DND-41 (cell line): Measurements from ENCODE around the gene ANO1.

ENCODE experiments used
- ATAC-seq: fragments of 200-7000 bp; cut with Tn5 transposase; 3 replicates; pipeline ENCODE4 v1.9.1; 2021; ENCODE audit warnings: low read depth; ENCODE audit not compliant: insufficient read depth
- DNase-seq: peaks from one replicate; pipeline ENCODE4 v3.0.0-alpha.2; 2020
- H2AFZ ChIP-seq: 2 replicates; pipeline ENCODE4 v1.6.0; 2012; ENCODE audit warnings: low read depth, low read length
- H3K27ac ChIP-seq: 2 replicates; pipeline ENCODE4 v1.5.1; 2012; ENCODE audit warnings: low read length, inconsistent platforms
- H3K27me3 ChIP-seq: fragments of 200-600 bp; sonication (generic); 2 replicates; pipeline ENCODE4 v1.6.0; 2012; ENCODE audit warnings: low read length, mild to moderate bottlenecking, inconsistent platforms; ENCODE audit not compliant: insufficient read depth, poor library complexity
- H3K36me3 ChIP-seq: 2 replicates; pipeline ENCODE4 v1.5.1; 2012; ENCODE audit warnings: low read length, inconsistent platforms; ENCODE audit not compliant: insufficient read depth
- H3K4me1 ChIP-seq: 2 replicates; pipeline ENCODE4 v1.5.1; 2012; ENCODE audit warnings: mild to moderate bottlenecking, low read length; ENCODE audit not compliant: insufficient read depth
- H3K4me2 ChIP-seq: 2 replicates; pipeline ENCODE4 v1.6.0; 2012; ENCODE audit warnings: mild to moderate bottlenecking, moderate library complexity, low read length, inconsistent platforms; ENCODE audit not compliant: insufficient read depth
- H3K4me3 ChIP-seq, 2 experiments: fragments of 200-600 bp in 1 of 2; shearing (Covaris generic) in 1 of 2; 2 replicates each; pipeline ENCODE4 v1.5.1; 2012 to 2016; ENCODE audit warnings: inconsistent platforms in 2 of 2, low read length in 2 of 2, mild to moderate bottlenecking in 2 of 2, low read depth in 1 of 2, moderate library complexity in 1 of 2
- H3K79me2 ChIP-seq: 2 replicates; pipeline ENCODE4 v1.6.0; 2012; ENCODE audit warnings: low read length, inconsistent platforms; ENCODE audit not compliant: insufficient read depth
- H3K9ac ChIP-seq: 2 replicates; pipeline ENCODE4 v1.6.0; 2012; ENCODE audit warnings: low read depth, mild to moderate bottlenecking, inconsistent platforms, low read length, moderate library complexity
- H3K9me3 ChIP-seq: 2 replicates; pipeline ENCODE4 v1.5.1; 2012; ENCODE audit warnings: low read length, moderate library complexity, mild to moderate bottlenecking, inconsistent platforms; ENCODE audit not compliant: insufficient read depth, severe bottlenecking
- H4K20me1 ChIP-seq: 2 replicates; pipeline ENCODE4 v1.6.0; 2012; ENCODE audit warnings: low read length; ENCODE audit not compliant: insufficient read depth
- EZH2 ChIP-seq: IDR thresholded peaks from 3 replicates; pipeline ENCODE4 v1.6.1; 2012; ENCODE audit warnings: borderline replicate concordance, low read depth, mild to moderate bottlenecking, moderate library complexity, low read length, inconsistent platforms; ENCODE audit not compliant: severe bottlenecking
- TF ChIP-seq, protein P1 (sequence below): IDR thresholded peaks from 2 replicates; pipeline ENCODE4 v1.5.1; 2012; ENCODE audit warnings: borderline replicate concordance, low read length, moderate library complexity, mild to moderate bottlenecking; ENCODE audit not compliant: poor library complexity, severe bottlenecking; ENCODE audit errors: extremely low read depth

Gene ANO1

DNA sequence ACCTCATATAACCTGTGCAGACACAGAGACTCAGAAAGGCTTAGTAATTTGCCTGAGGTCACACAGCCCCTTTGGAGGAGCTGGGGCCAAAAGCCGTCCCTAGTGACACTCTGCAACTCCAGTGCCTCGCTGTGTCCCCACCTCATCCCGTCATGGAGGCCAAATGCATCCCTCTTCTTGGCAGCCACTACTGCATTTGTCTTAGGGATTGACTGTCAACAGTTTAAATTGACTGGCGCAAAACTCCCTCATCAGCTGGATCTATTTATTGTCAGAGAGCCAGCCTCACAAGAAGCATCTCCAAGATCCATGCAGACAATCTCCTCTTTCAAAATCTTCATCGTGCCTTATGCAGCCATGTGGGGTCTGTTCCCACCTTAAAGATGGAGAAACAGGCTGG is 35.7 kb downstream of the ANO1 start:
- H3K27ac ChIP-seq: no peak overlapping the region
- TF ChIP-seq, protein P1, sequence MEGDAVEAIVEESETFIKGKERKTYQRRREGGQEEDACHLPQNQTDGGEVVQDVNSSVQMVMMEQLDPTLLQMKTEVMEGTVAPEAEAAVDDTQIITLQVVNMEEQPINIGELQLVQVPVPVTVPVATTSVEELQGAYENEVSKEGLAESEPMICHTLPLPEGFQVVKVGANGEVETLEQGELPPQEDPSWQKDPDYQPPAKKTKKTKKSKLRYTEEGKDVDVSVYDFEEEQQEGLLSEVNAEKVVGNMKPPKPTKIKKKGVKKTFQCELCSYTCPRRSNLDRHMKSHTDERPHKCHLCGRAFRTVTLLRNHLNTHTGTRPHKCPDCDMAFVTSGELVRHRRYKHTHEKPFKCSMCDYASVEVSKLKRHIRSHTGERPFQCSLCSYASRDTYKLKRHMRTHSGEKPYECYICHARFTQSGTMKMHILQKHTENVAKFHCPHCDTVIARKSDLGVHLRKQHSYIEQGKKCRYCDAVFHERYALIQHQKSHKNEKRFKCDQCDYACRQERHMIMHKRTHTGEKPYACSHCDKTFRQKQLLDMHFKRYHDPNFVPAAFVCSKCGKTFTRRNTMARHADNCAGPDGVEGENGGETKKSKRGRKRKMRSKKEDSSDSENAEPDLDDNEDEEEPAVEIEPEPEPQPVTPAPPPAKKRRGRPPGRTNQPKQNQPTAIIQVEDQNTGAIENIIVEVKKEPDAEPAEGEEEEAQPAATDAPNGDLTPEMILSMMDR: no peak
- TF ChIP-seq EZH2: no peak
- no peaks in the 10 kb centered on the region for H3K36me3 ChIP-seq
- peaks cover 5% of the 10 kb centered on the region; the same call in 1 of the 2 replicates for H3K4me1 ChIP-seq
- H3K4me2 ChIP-seq: no peak overlapping the region
- no peak overlapping the region for H2AFZ ChIP-seq
- H3K27me3 ChIP-seq: no peaks in the 10 kb centered on the region
- DNase-seq: no peak
- no peaks in the 10 kb centered on the region for H3K79me2 ChIP-seq
- no peak overlapping the region for H3K4me3 ChIP-seq
- H3K9ac ChIP-seq: no peak overlapping the region
- H4K20me1 ChIP-seq: peaks cover 2% of the 10 kb centered on the region; the same call in 1 of the 2 replicates
- H3K9me3 ChIP-seq: no peaks in the 10 kb centered on the region
- no peak for ATAC-seq

DNA sequence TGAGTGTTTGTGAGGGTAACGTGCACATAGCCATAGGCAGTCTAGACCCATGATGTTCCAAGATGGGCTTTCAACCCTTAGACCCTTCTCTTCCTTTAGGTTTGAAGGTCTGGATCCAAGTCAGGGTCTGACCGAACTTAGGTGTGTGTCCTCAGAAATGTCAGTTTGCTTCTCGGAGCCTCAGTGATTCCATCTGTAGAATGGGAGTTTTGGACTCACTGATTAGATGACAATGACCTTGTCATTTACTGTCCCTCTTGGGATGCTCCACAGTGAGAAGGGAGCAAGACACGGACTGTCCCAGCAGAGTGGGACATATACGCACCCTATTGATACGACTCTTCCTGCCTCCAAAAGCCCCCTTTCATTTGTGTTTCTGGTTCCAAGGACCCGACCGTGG is 37.7 kb downstream of the ANO1 start:
- no peak for TF ChIP-seq EZH2
- TF ChIP-seq, protein P1: no peak
- Histone ChIP-seq H3K4me3 (no peak overlapping the region), H3K79me2 (no peaks in the 10 kb centered on the region), H3K4me2 (no peak overlapping the region), H3K27ac (no peak overlapping the region), H3K9me3 (no peaks in the 10 kb centered on the region), H4K20me1 (peaks cover 2% of the 10 kb centered on the region; the same call in 1 of the 2 replicates), H3K4me1 (peaks cover 5% of the 10 kb centered on the region; the same call in 1 of the 2 replicates), H3K36me3 (no peaks in the 10 kb centered on the region), H3K9ac (no peak overlapping the region), H2AFZ (no peak overlapping the region), H3K27me3 (no peaks in the 10 kb centered on the region)
- no peak for DNase-seq
- no peak for ATAC-seq

DNA sequence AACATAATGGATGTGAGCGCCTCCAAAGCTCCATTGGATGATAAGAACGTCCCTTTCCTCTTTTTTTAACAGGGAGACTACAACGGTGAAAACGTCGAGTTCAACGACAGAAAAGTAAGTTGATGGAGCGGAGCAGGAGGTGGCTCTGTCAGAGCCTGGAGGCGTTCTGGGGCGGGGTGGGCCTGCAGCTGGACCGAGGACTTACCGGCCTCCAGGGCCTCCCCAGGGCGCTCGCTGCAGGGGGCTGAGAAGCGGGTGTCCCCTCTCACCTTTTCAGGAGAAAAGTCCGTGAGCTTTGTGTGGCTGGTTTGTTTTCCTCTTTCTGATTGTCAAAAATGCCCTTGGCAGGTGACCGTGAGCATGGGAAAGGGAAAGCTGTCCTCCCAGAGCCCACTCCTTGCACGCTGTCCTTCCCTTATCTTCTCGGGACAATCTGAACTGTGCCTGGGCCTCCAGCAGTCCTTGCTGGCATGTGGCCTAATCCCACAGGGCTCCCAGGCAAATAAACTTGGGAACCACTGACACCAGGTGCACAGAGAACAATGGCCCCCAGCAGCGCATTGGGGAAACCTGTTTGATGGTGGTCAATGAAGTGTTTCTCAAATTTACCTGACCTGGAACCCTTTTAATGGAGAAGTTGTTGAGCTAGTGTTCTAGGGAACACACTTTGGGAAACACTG is 38.4 kb downstream of the ANO1 start:
- Histone ChIP-seq H3K9ac (no peak overlapping the region), H3K4me3 (no peak overlapping the region), H2AFZ (no peak overlapping the region), H3K27me3 (no peaks in the 10 kb centered on the region), H3K4me1 (peaks cover 5% of the 10 kb centered on the region; the same call in 1 of the 2 replicates), H3K36me3 (no peaks in the 10 kb centered on the region), H4K20me1 (peaks cover 2% of the 10 kb centered on the region; the same call in 1 of the 2 replicates), H3K79me2 (no peaks in the 10 kb centered on the region), H3K9me3 (no peaks in the 10 kb centered on the region), H3K27ac (no peak overlapping the region), H3K4me2 (no peak overlapping the region)
- ATAC-seq: no peak
- DNase-seq: no peak
- TF ChIP-seq, protein P1: no peak
- TF ChIP-seq EZH2: no peak
